ENCODE data around the gene TADA2B. TPM values are rescaled to one million over a fixed set of nuclear protein-coding genes. Genes with fewer than 3 reads are reported as not detected.

The TADA2B gene
- total and polyA plus RNA-seq, 9 of the 15 experiments (the other 6 are each of a cell fraction or from before 2014, with no cell fraction given), result 0.55 to 12.2 (median 7.5) TPM

DNA sequence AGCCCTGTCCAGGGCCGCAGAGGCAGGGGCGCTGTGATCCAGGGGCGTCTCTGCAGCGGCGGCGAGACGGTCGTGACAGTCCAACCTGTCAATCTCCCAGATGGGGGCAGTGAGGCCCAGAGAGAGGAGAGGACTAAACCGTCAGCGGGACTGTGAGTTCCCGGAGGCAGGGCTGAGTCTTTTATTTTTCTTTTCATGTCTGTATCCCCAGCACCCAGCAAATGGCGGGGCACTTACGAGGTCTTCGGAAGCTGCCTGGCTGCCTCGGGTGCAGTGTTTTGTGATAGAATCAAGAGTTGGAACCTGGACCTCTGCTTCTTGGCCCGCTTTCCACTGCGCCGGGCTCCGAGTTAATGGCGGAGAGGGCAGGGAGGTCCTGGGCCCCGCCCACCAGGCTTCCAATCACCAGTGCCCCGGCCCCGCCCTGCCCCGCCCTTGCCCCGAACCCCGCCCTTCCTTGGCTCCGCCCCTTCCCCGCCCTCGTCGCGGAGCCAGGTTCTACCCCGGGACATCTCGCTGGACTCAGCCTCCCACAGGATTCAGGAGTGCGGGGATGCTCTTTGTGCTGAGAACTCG is 59.9 kb downstream of the TADA2B start (continued):
- TF ChIP-seq, protein P1, sequence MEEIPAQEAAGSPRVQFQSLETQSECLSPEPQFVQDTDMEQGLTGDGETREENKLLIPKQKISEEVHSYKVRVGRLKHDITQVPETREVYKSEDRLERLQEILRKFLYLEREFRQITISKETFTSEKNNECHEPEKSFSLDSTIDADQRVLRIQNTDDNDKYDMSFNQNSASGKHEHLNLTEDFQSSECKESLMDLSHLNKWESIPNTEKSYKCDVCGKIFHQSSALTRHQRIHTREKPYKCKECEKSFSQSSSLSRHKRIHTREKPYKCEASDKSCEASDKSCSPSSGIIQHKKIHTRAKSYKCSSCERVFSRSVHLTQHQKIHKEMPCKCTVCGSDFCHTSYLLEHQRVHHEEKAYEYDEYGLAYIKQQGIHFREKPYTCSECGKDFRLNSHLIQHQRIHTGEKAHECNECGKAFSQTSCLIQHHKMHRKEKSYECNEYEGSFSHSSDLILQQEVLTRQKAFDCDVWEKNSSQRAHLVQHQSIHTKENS (CRISPR knock-in tag; IDR thresholded peaks at IDR 0.05), result no peak
- TF ChIP-seq, protein P2, sequence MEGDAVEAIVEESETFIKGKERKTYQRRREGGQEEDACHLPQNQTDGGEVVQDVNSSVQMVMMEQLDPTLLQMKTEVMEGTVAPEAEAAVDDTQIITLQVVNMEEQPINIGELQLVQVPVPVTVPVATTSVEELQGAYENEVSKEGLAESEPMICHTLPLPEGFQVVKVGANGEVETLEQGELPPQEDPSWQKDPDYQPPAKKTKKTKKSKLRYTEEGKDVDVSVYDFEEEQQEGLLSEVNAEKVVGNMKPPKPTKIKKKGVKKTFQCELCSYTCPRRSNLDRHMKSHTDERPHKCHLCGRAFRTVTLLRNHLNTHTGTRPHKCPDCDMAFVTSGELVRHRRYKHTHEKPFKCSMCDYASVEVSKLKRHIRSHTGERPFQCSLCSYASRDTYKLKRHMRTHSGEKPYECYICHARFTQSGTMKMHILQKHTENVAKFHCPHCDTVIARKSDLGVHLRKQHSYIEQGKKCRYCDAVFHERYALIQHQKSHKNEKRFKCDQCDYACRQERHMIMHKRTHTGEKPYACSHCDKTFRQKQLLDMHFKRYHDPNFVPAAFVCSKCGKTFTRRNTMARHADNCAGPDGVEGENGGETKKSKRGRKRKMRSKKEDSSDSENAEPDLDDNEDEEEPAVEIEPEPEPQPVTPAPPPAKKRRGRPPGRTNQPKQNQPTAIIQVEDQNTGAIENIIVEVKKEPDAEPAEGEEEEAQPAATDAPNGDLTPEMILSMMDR (IDR thresholded peaks at IDR 0.05 in 2 of 3, conservative IDR thresholded peaks at IDR 0.05 in 1 of 3; ENCODE audit: insufficient read depth in 2 of 3, low read depth in 1 of 3, low read length in 3 of 3), result peak in 2 of 3 experiments; percentile 13 to 20; a peak in 1 of 6 replicates
- TF ChIP-seq SMARCA5 (IDR thresholded peaks at IDR 0.05), result no peak
- no peak for TF ChIP-seq CEBPB (tag; IDR thresholded peaks at IDR 0.05)
- TF ChIP-seq KHSRP (IDR thresholded peaks at IDR 0.05), result no peak
- no peak for TF ChIP-seq ZNF282 (CRISPR knock-in tag; IDR thresholded peaks at IDR 0.05)
- peak; percentile 70 for TF ChIP-seq RBFOX2 (IDR thresholded peaks at IDR 0.05; ENCODE audit: low read depth, low read length)
- peak; percentile 47 to 67; a peak in 2 of 4 replicates for TF ChIP-seq MAZ (CRISPR knock-in tag; conservative IDR thresholded peaks at IDR 0.05 in 1 of 2, IDR thresholded peaks at IDR 0.05 in 1 of 2)
- TF ChIP-seq, protein P3, sequence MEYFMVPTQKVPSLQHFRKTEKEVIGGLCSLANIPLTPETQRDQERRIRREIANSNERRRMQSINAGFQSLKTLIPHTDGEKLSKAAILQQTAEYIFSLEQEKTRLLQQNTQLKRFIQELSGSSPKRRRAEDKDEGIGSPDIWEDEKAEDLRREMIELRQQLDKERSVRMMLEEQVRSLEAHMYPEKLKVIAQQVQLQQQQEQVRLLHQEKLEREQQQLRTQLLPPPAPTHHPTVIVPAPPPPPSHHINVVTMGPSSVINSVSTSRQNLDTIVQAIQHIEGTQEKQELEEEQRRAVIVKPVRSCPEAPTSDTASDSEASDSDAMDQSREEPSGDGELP (CRISPR knock-in tag; IDR thresholded peaks at IDR 0.05; ENCODE audit: borderline replicate concordance), result peak; percentile 6; the same call in 1 of the 2 replicates
- TF ChIP-seq SMAD4 (CRISPR knock-in tag; conservative IDR thresholded peaks at IDR 0.05), result 0 out of 2 replicates have a peak, but pooled peaks have one; percentile 19
- TF ChIP-seq, protein P4, sequence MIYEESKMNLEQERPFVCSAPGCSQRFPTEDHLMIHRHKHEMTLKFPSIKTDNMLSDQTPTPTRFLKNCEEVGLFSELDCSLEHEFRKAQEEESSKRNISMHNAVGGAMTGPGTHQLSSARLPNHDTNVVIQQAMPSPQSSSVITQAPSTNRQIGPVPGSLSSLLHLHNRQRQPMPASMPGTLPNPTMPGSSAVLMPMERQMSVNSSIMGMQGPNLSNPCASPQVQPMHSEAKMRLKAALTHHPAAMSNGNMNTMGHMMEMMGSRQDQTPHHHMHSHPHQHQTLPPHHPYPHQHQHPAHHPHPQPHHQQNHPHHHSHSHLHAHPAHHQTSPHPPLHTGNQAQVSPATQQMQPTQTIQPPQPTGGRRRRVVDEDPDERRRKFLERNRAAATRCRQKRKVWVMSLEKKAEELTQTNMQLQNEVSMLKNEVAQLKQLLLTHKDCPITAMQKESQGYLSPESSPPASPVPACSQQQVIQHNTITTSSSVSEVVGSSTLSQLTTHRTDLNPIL (CRISPR knock-in tag; IDR thresholded peaks at IDR 0.05), result no peak
- peak; percentile 79 for TF ChIP-seq ZFX (CRISPR knock-in tag; IDR thresholded peaks at IDR 0.05)
- TF ChIP-seq, protein P5, sequence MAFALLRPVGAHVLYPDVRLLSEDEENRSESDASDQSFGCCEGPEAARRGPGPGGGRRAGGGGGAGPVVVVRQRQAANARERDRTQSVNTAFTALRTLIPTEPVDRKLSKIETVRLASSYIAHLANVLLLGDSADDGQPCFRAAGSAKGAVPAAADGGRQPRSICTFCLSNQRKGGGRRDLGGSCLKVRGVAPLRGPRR (CRISPR knock-in tag; IDR thresholded peaks at IDR 0.05), result no peak
- TF ChIP-seq ZNF589 (CRISPR knock-in tag; IDR thresholded peaks at IDR 0.05; ENCODE audit: low read depth), result no peak
- TF ChIP-seq BRF1 (IDR thresholded peaks at IDR 0.05; ENCODE audit: borderline replicate concordance, extremely low read depth, insufficient read length), result no peak
- no peak for TF ChIP-seq MCM2 (IDR thresholded peaks at IDR 0.05; ENCODE audit: low read depth)
- TF ChIP-seq NR2C1 (IDR thresholded peaks at IDR 0.05), result no peak
- TF ChIP-seq NR2C1 (tag; IDR thresholded peaks at IDR 0.05), result no peak
- TF ChIP-seq PTBP1 (IDR thresholded peaks at IDR 0.05; ENCODE audit: low read depth, low read length), result no peak
- peak; percentile 74 for TF ChIP-seq POLR2G (IDR thresholded peaks at IDR 0.05; ENCODE audit: low read depth, low read length)
- TF ChIP-seq ELF2 (CRISPR knock-in tag; IDR thresholded peaks at IDR 0.05), result peak; percentile 58; the same call in 1 of the 2 replicates
- 0 out of 2 replicates have a peak, but pooled peaks have one; percentile 24 for TF ChIP-seq ZNF766 (CRISPR knock-in tag; conservative IDR thresholded peaks at IDR 0.05)
- peak; percentile 32 for TF ChIP-seq SAP30 (IDR thresholded peaks at IDR 0.05; ENCODE audit: borderline replicate concordance, insufficient read depth, low read depth, low read length, poor library complexity, severe bottlenecking)

Data from K562 (cell line).